GM18499 (cell line): Measurements from ENCODE around the gene TBC1D22A.

Experiments
- ATAC-seq: cut with Tn5 transposase; IDR thresholded peaks from one replicate; pipeline ENCODE4 v1.9.1; 2021; ENCODE audit warnings: moderate number of reproducible peaks; ENCODE audit not compliant: insufficient read depth, unreplicated experiment

TBC1D22A gene

DNA sequence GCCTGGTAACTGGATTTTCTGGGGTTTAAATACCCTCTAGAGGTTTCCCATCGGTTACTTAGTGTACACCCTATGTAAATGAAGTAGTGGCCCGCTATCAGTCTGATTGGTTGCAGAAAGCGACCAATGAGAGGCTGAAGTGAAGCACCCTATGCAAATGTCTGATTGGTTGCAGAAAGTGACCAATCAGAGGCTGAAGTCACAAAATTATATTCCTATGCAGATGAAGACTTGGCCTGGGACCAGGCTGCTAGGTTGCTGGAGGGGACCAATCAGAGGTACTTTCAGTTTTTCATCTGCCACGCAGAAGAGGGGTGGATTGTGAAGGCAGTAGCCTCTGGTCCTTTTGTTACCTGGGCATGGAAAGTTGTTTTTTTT, 134.8 kb downstream of the TBC1D22A start:
- no peak for ATAC-seq

DNA sequence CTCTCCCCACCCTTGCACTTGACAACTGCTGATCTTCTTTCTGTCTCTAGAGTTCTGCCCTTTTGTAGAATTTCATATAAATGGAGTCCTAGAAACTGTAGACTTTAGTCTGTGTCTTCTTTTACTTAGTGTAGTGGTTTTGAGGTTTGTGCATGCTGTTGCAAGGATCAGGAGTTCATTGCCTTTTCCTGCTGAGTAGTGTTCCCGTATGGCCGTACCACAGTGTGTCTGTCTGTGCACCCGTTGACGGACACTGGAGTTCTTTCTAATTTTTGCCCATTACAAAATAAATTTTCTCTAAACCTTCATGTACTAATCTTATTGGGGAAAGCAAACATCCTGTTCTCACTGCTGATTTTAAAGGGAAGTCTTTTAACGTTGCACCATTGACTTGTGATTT, 138.1 kb downstream of the TBC1D22A start:
- no peak for ATAC-seq

DNA sequence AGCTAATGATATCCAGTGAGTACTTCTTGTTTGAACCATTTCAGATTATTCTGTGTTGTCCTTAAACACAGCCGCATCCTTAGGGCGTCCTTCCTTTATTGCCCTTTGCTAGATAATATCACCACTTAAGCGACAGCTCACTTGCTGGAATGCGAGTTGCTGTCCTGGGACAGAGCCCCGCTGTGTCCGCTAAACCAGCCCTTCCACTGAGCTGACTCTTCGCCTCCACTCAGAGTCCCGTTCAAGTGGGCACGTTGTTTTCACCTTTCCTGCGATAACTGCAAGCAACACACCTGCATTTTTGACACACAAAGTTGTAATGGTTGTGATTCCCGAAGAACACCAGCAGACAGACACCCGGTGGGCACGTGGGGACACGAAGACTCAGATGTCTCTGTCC, 140.0 kb downstream of the TBC1D22A start:
- no peak for ATAC-seq

DNA sequence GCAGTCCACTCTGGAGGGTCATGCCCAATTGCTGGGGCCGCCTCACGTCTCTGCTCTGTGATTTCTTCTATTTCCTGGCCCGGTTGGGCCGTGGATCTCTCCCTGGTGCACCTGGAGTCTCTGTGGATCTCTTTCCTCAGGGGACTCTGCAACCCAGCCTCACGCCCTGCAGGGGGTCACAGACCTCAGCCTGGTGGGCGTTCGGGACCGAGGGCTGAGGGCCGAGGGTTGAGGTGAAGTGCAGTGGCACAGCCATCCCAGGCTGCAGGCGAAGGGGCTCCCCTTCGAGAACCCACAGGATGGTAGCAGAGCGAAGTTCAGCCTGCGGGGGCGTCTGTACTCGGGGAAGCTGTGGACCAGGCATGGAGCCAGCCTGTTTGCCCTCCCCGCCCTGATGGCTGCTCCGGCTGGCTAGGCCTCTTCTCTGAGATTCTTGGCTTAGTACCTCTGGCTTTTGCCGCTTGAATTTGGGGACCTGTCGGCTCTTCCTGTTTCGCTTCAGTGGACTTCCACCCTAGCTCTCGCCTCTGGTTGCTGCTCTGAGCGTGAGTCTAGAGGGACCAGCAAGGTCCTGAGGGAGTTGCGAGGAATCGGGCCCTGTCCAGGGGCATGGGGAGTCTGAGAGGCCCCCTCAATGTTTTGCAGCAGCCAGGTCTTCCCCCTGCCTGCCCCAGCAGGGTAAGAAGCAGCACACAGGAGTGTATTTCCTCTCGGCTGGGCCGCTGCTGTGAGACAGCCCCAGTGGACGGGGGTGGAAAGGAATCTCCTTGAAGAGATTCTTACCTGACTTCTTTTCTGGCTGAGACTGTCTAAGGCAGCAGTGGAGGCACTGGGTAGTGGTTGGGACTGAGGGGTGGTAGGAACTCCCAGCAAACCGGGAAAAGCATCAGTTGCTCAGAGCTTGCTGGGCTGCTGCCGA, 140.8 kb downstream of the TBC1D22A start:
- no peak for ATAC-seq

DNA sequence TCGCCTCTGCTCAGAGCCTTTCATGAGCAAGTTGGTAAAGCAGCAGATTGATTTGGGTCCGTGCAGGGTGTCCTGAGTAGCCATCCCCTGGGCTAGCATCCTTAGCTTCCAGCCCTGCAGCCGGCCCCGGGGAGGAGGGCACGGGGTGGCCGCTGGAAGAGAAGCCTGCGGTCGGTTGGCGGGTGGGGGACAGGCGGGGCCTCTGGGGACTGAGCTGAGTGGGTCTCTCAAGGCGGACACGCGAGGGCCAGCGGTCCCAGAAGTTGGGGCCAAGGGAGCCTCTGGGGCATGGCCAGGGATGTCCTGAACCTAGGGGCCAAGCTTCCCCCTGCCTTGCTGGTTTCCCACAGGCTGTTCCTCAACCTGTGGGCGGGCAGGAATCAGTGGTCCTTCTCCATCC, 143.0 kb downstream of the TBC1D22A start:
- no peak for ATAC-seq

DNA sequence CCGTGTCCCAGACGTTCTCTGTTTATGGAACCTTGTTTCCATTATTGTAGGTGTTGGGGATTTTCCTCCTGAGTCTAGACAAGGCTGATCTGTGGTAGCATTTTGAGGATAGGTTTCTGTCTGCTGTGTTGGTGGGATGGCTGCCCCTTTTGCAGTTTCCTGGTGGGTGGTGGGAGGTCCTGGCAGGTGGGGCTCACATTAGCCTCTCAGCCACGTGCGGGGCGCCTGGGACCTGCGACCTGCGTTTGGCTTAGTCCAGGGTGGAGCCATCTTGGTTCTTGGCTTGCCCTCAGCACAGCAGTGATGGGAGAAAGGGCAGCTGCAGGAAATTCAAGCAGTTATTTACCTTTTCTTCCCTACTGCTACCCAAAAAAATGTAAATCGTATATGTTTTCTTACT, 143.4 kb downstream of the TBC1D22A start:
- ATAC-seq, result no peak

DNA sequence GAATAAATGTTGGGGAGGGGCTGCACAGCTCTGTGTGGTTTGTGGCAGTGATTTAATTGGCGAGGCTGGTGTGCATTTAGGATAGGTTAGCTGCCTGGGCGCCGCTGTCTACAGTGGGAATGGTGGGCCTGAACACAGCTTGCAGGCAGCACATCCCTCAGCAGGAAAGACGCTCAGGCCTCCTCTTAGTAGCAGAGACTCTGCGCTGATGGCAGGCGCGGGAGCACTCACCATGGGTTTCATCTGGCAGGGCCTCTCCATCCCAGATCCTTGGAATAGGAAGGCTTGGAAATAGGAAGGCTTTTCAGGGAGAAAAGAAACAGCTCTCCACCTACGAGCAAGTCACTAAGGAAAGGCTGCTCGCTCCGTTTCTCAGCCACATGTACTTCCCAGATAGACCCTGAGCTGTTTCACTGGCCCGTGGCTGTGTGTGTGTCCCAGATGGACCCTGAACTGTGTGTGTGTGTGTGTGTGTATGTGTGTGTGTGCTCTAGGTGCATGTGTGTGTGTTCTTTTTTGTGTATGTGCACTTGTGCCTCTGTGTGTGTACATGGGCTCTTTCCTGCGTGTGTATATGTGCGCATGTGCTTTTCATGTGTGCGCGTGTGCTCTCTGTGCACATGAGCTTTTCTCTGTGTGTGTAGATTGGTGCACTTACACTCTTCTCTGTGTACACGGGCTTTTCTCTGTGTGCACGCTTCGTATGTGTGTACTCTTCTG, 144.0 kb downstream of the TBC1D22A start:
- ATAC-seq, result no peak

DNA sequence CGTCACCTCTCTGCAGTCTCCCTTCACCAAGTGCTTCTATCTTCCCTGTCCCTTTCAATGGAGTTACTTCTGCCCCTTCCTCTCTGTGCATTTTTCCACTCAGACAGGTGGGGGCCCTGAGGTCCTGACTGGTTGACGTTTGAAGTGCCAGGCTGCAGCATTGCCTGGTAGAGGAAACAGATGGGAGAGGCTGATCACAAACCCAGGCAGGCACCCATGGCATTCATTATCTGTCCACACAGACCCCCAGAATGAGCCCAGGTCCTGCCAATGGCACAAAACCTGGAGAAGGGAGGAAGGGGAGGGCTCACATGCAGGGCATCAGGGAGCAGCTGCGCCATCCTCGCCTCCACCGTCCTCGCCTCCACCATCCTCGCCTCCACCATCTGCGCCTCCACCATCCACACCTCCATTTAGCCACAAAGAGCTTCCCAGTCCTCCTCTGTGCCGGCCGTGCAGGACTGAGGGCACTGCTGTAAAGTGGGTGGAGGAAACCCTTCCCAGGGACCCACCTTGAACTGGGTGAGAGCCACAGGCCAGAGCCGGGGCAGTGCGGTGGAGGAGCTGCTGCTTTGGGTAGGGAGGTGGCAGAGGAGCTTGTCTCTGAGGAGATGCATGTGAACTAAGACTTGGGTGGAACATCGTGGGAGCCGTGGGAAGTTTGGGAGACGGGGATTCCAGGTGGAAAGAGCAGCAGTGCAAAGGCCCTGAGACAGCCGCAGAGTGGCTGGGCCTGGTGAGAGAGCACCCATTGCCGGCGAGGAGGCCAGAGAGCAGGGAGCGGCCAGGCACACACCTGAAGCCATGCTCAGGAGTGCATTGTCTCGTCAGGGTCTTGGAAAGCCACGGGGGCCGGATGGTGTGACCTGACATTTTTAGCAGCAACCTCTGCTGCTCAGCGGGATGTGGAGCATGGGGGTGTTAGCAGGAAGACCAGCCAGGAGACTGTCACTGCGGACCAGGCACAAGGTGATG, 145.1 kb downstream of the TBC1D22A start:
- no peak for ATAC-seq

DNA sequence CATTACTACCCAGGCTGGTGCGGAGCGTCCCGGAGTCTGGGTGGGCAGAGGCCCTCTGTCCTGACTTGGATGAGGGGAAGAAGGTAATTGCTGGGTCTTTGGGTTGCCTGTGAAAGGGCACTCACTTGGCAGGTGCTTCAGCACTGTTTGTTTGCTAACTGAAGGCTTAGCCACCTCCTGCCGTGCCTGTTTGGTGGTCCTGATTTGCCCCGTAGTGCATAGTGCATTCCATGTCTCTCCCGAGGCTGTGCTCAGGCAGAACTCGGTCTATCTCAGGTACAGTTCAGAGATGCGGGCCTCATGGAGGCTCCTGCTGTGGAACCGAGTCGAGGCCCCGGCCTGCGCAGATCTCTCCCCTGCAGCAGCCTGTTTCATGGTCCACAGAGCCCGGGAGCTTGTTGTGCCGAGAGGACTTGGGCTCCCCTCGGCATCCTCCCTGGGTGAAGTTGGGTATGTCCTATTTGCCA, 146.2 kb downstream of the TBC1D22A start:
- no peak for ATAC-seq

DNA sequence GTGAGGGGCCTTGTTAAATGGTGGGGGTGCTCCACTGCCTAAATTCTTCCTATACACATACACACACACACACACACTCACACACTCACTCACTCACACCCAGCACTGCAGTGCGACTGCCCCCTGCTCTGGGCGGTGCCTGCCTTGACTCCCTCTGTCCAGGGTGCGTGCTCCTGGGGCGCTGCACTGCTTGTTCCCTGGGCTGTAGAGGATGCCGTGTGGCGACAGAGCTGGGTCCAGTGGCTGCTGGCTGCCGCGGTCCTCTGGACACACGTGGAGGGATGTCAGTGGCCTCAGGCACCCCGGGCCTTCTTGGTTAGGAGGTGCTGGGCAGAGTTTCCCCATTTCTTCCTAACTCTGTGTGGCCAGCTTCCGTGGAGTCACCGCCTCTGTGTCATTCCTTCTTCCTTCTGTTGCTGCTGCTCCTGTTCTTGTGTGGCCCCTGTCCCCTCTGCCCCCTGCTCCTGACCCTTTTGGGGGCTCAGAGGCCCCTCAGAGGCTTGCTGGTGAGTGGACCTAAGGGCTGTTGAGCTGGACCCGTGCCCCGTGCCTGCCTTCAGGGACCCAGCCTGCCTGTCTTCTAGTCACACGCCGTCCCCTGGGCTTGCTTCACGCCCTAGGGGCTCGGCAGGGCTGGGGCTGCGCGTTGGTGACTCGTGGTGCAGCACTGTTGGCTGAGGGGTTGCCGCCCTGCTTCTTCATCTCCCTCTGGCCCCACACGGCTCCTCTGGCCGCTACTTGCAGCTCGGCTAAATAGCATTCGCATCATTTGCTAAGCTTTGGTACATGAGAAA, 147.0 kb downstream of the TBC1D22A start:
- no peak for ATAC-seq

DNA sequence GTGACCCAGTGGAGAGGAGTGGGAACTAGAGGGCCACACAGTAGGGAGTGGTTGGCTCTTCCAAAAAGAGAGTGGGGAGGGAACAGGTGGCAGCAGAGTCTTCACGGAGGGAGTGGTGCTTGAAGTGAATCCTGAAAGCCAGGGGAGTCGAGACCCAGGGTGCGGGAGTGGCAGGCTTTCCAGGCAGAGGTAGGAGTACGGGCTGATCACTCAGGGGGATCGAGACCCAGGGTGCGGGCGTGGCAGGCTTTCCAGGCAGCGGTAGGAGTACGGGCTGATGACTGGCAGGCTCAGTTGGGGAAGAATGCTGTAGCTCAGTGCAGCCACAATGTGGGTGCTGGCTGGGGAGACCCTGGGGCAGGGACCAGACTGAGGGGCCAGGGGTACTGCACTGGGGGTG, 148.2 kb downstream of the TBC1D22A start:
- ATAC-seq, result no peak

DNA sequence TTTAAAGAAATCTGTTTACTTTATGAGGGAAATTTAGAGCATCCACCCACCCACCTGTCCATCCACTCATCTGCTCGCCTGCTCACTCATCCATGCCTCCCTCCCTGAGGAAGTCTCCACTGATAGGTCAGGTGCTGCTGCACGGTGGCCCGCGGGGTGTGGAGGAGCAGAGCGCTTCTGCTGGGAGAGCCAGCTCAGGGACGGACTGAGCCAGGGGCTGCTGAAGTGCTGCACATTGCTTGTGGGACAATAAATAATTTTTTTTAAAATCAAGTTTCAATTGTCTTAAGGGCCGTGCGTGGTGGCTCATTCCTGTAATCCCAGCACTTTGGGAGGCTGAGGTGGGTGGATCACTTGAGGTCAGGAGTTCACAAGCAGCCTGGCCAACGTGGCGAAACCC, 148.9 kb downstream of the TBC1D22A start:
- no peak for ATAC-seq

DNA sequence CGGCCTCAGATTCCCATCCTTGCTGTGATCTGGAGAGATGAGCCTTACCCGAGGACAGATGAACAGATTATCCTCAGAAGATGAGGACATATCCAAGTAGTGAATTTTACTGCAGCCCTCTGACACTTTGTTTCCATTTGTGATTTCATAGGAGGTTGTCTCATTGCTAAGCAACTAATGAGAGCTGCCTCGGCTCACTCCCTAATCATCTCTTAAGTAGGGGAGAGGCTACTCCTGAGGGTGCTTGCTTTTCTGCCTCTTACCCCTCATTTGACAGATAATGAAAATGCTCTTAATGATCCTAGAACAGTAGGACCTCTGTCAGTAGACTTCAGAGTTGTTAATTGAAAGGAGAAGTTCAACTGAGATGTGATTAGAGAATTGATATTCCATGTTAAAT, 150.9 kb downstream of the TBC1D22A start:
- no peak for ATAC-seq

DNA sequence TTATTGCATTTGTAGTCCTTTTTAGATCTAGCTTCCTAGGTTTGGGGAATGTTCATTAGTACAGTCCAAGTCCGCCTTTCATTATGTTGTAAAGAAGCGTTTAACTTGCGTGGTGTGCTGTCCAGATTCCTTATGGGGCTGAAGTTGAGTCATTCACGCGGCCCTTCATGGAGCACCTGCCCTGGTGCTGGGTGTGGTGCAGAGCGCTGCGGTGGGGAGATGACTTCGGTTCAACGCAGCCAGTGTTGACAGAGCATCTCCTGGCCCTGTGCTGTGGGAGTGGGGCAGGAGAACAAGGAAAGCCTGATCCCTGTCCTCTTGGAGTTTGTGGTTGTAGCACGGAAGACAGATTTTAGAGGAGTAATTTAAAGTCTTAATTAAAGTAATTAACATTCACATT, 152.0 kb downstream of the TBC1D22A start:
- no peak for ATAC-seq

DNA sequence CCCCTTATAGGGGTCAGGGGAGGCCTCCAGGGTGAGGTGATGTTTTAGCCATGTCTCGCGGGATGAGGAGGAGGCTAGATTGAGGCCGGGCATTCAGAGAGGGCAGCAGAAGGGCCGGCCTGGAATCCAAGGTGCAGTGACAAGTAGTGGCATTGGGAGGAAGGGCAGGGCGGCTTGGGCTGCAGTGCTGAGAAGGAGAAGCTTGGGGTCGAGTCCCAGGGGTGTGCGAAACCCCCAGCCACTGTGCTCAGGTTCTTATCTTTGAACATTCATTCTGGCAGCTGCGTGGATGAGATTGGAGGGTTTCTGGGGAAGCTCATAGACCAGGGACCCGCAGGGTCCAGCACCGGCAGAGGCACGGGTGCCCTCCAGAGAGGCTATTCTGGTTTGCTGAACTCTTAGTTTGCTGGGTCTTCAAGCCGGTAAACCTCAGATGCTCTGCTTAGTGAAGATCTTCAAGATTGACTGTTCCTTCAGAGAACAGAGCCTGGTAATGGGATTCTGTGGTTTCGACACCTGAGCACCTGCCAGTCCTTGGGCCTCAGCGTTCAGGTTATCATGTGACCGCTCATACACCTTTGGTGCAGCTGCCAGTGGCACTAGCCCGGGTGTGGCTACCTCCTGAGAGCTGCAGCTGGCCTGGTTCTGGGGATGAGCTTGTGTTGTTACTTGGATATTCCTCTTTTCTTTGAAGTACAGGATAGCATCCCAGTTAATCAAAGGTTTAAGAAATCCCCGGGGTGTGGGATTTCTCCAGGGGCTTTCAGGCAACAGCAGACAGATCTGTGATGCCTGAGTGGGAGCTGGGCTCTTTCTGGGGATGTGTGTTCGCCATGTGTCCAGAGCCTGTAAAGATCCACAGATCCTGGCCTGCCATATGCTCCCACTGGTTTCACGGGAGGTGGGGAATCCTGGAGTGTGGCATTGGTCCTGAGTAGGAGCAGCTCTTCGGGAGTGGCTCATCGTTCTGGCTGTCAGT, 152.8 kb downstream of the TBC1D22A start:
- ATAC-seq, result no peak

DNA sequence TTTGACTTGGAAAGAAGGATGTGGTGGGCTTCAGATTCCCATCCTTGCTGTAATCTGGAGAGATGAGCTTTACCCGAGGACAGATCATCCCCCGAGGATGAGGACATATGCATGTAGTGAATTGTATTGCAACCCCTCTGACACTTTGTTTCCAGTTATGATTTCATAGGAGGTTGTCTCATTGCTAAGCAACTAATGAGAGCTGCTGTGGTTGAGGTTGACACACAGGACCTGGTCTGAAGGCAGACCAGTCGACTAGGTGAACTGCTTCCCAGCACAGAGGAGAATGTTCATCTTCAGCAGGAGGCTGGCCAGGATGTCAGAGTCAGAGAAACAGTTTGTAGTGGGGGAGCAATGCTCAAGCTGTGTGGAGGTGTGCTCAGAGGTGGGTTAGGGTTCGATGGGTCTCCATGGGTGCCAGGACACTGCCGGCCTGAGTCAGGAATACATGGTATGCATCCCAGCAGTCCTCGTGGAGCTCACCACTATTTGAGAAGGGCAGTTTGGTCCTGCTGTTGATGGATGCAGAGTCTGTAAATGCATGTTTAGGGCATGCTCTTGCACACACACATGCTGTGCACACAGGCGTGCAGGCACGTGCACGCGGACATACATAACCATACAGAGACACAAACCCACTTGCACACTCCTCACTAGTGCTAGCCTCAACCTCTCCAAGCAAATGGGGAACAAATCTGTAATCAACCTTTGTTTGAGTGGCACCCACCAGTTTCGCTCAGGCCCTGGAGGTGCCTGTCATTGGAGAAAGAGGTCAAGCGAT, 153.7 kb downstream of the TBC1D22A start:
- no peak for ATAC-seq

DNA sequence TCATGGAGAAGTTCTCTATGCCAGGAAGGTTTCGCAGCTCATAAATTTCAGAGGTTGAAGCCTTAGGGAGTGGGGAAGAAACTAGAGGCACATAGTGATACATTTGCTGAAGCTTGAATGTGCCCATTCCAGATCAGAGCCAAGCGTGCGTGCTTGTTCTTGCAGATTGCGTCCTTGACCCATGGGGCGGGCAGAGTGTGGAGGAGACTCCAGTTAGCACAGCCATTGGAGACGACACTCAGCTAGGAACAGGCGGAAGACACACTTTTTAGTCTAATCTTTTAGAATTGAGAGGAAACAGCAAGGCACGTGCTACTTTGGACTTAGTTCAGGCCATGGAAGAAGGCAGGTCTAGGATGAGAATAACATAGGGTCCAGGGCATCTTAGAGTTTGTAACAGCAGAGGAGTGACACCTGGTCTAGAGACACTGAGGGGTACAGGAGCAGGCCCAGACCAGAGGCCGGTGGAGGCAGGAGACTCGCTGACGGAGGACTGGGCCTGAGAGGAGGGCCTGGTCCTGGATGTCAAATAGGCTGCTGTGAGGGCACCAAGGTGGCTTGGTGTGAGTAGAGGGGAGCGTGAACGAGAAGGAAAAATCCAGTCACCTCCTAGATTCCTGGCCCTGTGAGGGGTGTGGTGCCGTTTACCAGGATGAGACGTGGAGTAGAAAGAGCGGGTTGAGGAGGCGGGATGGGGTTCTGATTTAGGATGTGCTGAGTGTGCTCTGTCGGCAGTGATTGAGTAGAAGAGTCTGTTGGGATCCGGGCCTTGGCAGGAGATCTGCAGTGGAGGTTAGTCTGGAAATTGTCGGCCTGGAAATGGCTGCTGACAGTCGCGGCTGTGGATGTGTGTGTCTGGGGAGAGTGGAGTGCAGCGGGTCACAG, 154.7 kb downstream of the TBC1D22A start:
- no peak for ATAC-seq
